ENCODE measurements around the gene RTN4RL1. TPM values are rescaled to one million over a fixed set of nuclear protein-coding genes. Genes with fewer than 3 reads are reported as not detected.
A peak's percentile ranks its signal among the peaks of the same experiment; 100 is the strongest.

RTN4RL1 gene
- total and polyA plus RNA-seq, 2 of the 13 experiments (the other 11 are each of a cell fraction or from before 2014, with no cell fraction given), result 0.01 TPM; not detected in 1

DNA sequence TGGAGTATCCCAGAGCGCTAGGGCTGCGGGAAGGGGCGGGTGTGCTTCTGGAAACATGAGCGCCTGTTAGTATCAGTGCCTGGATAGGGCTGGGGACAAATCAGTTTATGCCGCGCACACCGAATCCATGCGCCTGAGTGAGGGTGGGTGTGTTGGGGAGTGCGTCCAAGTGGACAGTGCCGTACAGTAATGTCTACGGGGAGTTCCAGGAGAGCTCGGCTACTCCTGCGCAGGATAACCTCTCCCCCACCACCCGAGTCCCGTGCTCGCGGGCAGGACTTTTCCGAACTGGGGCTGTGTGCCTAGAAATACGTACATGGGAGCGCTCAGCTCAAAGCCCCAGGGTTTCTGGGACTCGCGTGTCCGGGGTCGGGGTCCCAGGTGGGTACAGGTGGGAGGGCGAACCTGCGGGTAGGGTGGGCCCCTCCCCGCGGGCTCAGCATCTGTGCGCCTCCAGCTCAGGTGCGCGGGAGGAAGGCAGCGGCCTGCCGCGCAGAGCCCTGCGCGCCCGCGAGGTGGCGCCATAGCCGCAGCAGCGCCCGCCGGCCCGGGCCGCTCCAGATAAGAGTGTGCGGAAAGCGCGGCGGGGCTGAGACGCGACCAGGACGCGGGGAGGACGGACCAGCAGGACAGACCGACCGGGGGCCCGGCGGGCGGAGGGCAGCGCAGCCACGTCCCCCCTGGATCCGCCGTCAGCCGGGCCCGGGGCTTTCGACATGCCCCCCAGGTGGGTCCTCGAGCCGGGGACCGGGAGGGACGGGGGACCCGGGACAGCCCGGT lies 29.6 kb upstream of the RTN4RL1 start, which contains the start of gene HIC1 (continued):
- TF ChIP-seq POGK (CRISPR knock-in tag; conservative IDR thresholded peaks at IDR 0.05) (0 out of 2 replicates have a peak, but pooled peaks have one; percentile 25), ZNF224 (CRISPR knock-in tag; IDR thresholded peaks at IDR 0.05) (no peak), CHD4 (IDR thresholded peaks at IDR 0.05; ENCODE audit: borderline replicate concordance, low read length) (no peak), ZNF660 (CRISPR knock-in tag; IDR thresholded peaks at IDR 0.05; ENCODE audit: borderline replicate concordance, low read depth) (no peak), ARID5B (CRISPR knock-in tag; IDR thresholded peaks at IDR 0.05) (peak; percentile 25; the same call in 1 of the 2 replicates), FOXC1 (CRISPR knock-in tag; IDR thresholded peaks at IDR 0.05; ENCODE audit: borderline replicate concordance) (no peak), U2AF1 (optimal IDR thresholded peaks at IDR 0.05; ENCODE audit: low read depth, low read length) (no peak), ARNT (IDR thresholded peaks at IDR 0.05) (no peak), ZNF441 (CRISPR knock-in tag; IDR thresholded peaks at IDR 0.05; ENCODE audit: borderline replicate concordance) (no peak), SUZ12 (IDR thresholded peaks at IDR 0.05; ENCODE audit: low read depth, low read length) (no peak), KDM3A (CRISPR knock-in tag; IDR thresholded peaks at IDR 0.05; ENCODE audit: low read depth) (no peak), ONECUT2 (CRISPR knock-in tag; IDR thresholded peaks at IDR 0.05) (no peak), MAFK (conservative IDR thresholded peaks at IDR 0.05 in 1 of 2, IDR thresholded peaks at IDR 0.05 in 1 of 2; ENCODE audit: low read length in 2 of 2) (no peak), ZNF777 (CRISPR knock-in tag; IDR thresholded peaks at IDR 0.05) (peak; percentile 68), FOXA1 (IDR thresholded peaks at IDR 0.05) (no peak), FOXA1 (CRISPR knock-in tag; IDR thresholded peaks at IDR 0.05) (no peak), NFKBIZ (CRISPR knock-in tag; IDR thresholded peaks at IDR 0.05) (no peak), NR2C2 (CRISPR knock-in tag; IDR thresholded peaks at IDR 0.05; ENCODE audit: borderline replicate concordance) (peak; percentile 18; the same call in 1 of the 2 replicates), ZNF713 (CRISPR knock-in tag; IDR thresholded peaks at IDR 0.05) (no peak)
- TF ChIP-seq, protein P1, sequence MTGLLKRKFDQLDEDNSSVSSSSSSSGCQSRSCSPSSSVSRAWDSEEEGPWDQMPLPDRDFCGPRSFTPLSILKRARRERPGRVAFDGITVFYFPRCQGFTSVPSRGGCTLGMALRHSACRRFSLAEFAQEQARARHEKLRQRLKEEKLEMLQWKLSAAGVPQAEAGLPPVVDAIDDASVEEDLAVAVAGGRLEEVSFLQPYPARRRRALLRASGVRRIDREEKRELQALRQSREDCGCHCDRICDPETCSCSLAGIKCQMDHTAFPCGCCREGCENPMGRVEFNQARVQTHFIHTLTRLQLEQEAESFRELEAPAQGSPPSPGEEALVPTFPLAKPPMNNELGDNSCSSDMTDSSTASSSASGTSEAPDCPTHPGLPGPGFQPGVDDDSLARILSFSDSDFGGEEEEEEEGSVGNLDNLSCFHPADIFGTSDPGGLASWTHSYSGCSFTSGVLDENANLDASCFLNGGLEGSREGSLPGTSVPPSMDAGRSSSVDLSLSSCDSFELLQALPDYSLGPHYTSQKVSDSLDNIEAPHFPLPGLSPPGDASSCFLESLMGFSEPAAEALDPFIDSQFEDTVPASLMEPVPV (CRISPR knock-in tag; IDR thresholded peaks at IDR 0.05), result no peak
- TF ChIP-seq, protein P2, sequence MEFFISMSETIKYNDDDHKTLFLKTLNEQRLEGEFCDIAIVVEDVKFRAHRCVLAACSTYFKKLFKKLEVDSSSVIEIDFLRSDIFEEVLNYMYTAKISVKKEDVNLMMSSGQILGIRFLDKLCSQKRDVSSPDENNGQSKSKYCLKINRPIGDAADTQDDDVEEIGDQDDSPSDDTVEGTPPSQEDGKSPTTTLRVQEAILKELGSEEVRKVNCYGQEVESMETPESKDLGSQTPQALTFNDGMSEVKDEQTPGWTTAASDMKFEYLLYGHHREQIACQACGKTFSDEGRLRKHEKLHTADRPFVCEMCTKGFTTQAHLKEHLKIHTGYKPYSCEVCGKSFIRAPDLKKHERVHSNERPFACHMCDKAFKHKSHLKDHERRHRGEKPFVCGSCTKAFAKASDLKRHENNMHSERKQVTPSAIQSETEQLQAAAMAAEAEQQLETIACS (CRISPR knock-in tag; IDR thresholded peaks at IDR 0.05), result peak; percentile 26; the same call in 1 of the 2 replicates
- TF ChIP-seq, protein P3, sequence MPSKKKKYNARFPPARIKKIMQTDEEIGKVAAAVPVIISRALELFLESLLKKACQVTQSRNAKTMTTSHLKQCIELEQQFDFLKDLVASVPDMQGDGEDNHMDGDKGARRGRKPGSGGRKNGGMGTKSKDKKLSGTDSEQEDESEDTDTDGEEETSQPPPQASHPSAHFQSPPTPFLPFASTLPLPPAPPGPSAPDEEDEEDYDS (CRISPR knock-in tag; IDR thresholded peaks at IDR 0.05), result no peak

All from HepG2 (cell line).